OCI-LY7 (cell line): ENCODE results near the gene LSR. TPM values are rescaled to one million over a fixed set of nuclear protein-coding genes. Genes with fewer than 3 reads are reported as not detected.
A peak's percentile ranks its signal among the peaks of the same experiment; 100 is the strongest.
"Not testable (repeated sequence)": the region's sequence is repeated elsewhere in the genome, so short reads cannot be mapped to it uniquely, and the experiment has no call there.

Experiments
- BruUV-seq: library from RNA; stranded (reverse); fragments of 400-500 nt; replicated peaks from 2 replicates; lab custom pipeline; 2021; lab: Mats Ljungman, UMichigan
- CTCF ChIA-PET: fragments of 300-600 bp; sonication (Branson Sonifier 250); formaldehyde crosslinking; loops from one replicate; lab custom pipeline; 2022; ENCODE audit warnings: antibody characterized with exemption; ENCODE audit not compliant: unreplicated experiment; lab: Charles Lee
- POLR2A ChIA-PET: fragments of 300-600 bp; sonication (Branson Sonifier 250); formaldehyde crosslinking; loops from one replicate; lab custom pipeline; 2022; ENCODE audit warnings: antibody characterized with exemption; lab: Charles Lee
- DNase-seq: peaks from one replicate; pipeline ENCODE4 v3.0.0-alpha.2; 2015; ENCODE audit warnings: low spot score
- H2AFZ ChIP-seq: fragments of 200-600 bp; sonication (generic), shearing (Covaris generic); 2 replicates; pipeline ENCODE4 v1.6.1; 2014; ENCODE audit warnings: mild to moderate bottlenecking, antibody characterized with exemption, low read length, moderate library complexity
- H3K27ac ChIP-seq: fragments of 200-600 bp; sonication (generic); 2 replicates; pipeline ENCODE4 v1.5.1; 2014; ENCODE audit warnings: mixed run types, low read depth, mild to moderate bottlenecking, moderate library complexity, low read length, inconsistent platforms; ENCODE audit not compliant: poor library complexity, severe bottlenecking
- H3K36me3 ChIP-seq: fragments of 200-600 bp; sonication (generic); 2 replicates; pipeline ENCODE4 v1.6.1; 2014; ENCODE audit warnings: mild to moderate bottlenecking, antibody characterized with exemption, low read length, moderate library complexity, mixed read lengths; ENCODE audit not compliant: insufficient read depth
- H3K4me1 ChIP-seq: fragments of 200-600 bp; sonication (generic); 2 replicates; pipeline ENCODE4 v1.5.1; 2014; ENCODE audit warnings: mild to moderate bottlenecking, low read length; ENCODE audit not compliant: insufficient read depth, poor library complexity, severe bottlenecking
- H3K4me2 ChIP-seq: fragments of 200-600 bp; sonication (generic); 2 replicates; pipeline ENCODE4 v1.6.1; 2014; ENCODE audit warnings: mild to moderate bottlenecking, low read length
- H3K4me3 ChIP-seq: fragments of 200-600 bp; sonication (generic); 2 replicates; pipeline ENCODE4 v1.5.1; 2014; ENCODE audit warnings: mild to moderate bottlenecking, low read depth, low read length; ENCODE audit not compliant: poor library complexity, severe bottlenecking
- H3K79me2 ChIP-seq: fragments of 200-600 bp; sonication (generic); 2 replicates; pipeline ENCODE4 v1.6.1; 2016; ENCODE audit warnings: low read depth, mild to moderate bottlenecking, low read length, moderate library complexity, mixed read lengths; ENCODE audit not compliant: insufficient read depth
- H3K9me2 ChIP-seq: fragments of 200-600 bp; sonication (generic); 2 replicates; pipeline ENCODE4 v1.6.1; 2016; ENCODE audit warnings: mild to moderate bottlenecking, low read length, mixed read lengths; ENCODE audit not compliant: insufficient read depth
- H3K9me3 ChIP-seq: fragments of 200-600 bp; sonication (generic); 2 replicates; pipeline ENCODE4 v1.6.1; 2014; ENCODE audit warnings: mild to moderate bottlenecking, mixed run types, low read length, mixed read lengths
- H4K20me1 ChIP-seq: fragments of 200-600 bp; sonication (generic); 2 replicates; pipeline ENCODE4 v1.6.1; 2014; ENCODE audit warnings: mild to moderate bottlenecking, antibody characterized with exemption, low read length, moderate library complexity, mixed read lengths; ENCODE audit not compliant: insufficient read depth
- CTCF ChIP-seq: fragments of 200-600 bp; sonication (generic); conservative IDR thresholded peaks from 2 replicates; pipeline ENCODE4 v1.5.1; 2014; ENCODE audit warnings: mild to moderate bottlenecking, antibody characterized with exemption, low read length, moderate library complexity, mixed read lengths
- EZH2phosphoT487 ChIP-seq: fragments of 200-600 bp; sonication (generic); IDR thresholded peaks from 2 replicates; pipeline ENCODE4 v1.6.1; 2018; ENCODE audit warnings: low read depth, borderline replicate concordance, mild to moderate bottlenecking, mixed run types, antibody characterized with exemption, low read length, moderate library complexity, mixed read lengths
- intact Hi-C: fragments of 100-400 bp; cut with micrococcal nuclease; formaldehyde crosslinking; loops from one replicate; pipeline ENCODE4 v1.10.0; 2022; ENCODE audit not compliant: unreplicated experiment
- total RNA-seq, 2 experiments: library from RNA; depleted of rRNA in 1 of 2; stranded (reverse); fragments of >200 nt in 1 of 2; shearing (Covaris generic) in 1 of 2; gene quantifications; 2 replicates each; pipeline ENCODE4 v1.2.3, GENCODE V29; 2014 to 2022

Gene LSR
- total RNA-seq, 2 experiments from 2014 or later, result 15.0 to 33.6 TPM

GRCh38 chr19:35236638-35237400, 12.0 kb upstream of the LSR start:
- POLR2A ChIA-PET, result interaction anchor here (0.5 to 1.8 kb wide), 3 partner anchors 12 to 82 kb away, joined by 3 to 6 read pairs (median 4); partner anchors contain the start of gene FXYD5
- peak; percentile 41 for DNase-seq
- intact Hi-C loops, result no loop called here

GRCh38 chr19:35239597-35239996, 9.2 kb upstream of the LSR start:
- BruUV-seq, H3K4me2 ChIP-seq, H3K79me2 ChIP-seq, DNase-seq, H3K36me3 ChIP-seq, H4K20me1 ChIP-seq, H2AFZ ChIP-seq, H3K4me1 ChIP-seq, H3K27ac ChIP-seq, intact Hi-C loops, H3K9me2 ChIP-seq, H3K4me3 ChIP-seq: not testable (repeated sequence)
- CTCF ChIA-PET, result interaction anchor here (0.6 kb wide), 1 partner anchor 10 kb away, joined by 3 read pairs; no protein-coding TSS in a partner anchor
- POLR2A ChIA-PET, result interaction anchor here (0.6 kb wide), 1 partner anchor 189 kb away, joined by 4 read pairs; no protein-coding TSS in a partner anchor
- peaks cover 24% of the 10 kb centered on the region for H3K9me3 ChIP-seq

More at GRCh38 chr19:35236638-35237400, 12.0 kb upstream of the LSR start:
- H2AFZ ChIP-seq, result no peak overlapping the region
- H3K9me2 ChIP-seq, result no peaks in the 10 kb centered on the region
- no TSS peak for BruUV-seq
- no peak overlapping the region for H3K27ac ChIP-seq
- TF ChIP-seq CTCF (peak; percentile 59), EZH2phosphoT487 (no peak)
- no peak overlapping the region for H3K4me3 ChIP-seq
- H3K36me3 ChIP-seq, result no peaks in the 10 kb centered on the region; the same call in 1 of the 2 replicates
- H3K4me2 ChIP-seq, result no peak overlapping the region
- H3K9me3 ChIP-seq, result peaks cover 10% of the 10 kb centered on the region; the same call in 1 of the 2 replicates
- CTCF ChIA-PET, result no interaction called here
- no peaks in the 10 kb centered on the region for H3K79me2 ChIP-seq
- no peaks in the 10 kb centered on the region for H4K20me1 ChIP-seq
- H3K4me1 ChIP-seq, result peaks cover 9% of the 10 kb centered on the region

- ChIA-PET POLR2A (interaction anchor here (0.9 kb wide), 1 partner anchor 80 kb away, joined by 4 read pairs; no protein-coding TSS in a partner anchor), CTCF (interaction anchor here (0.6 kb wide), 1 partner anchor 10 kb away, joined by 3 read pairs; no protein-coding TSS in a partner anchor)
- H3K27ac ChIP-seq, result no peak overlapping the region
Observed at GRCh38 chr19:35240327-35240726, 8.5 kb upstream of the LSR start.

More at GRCh38 chr19:35240327-35240726, 8.5 kb upstream of the LSR start:
- no peaks in the 10 kb centered on the region for H4K20me1 ChIP-seq
- no TSS peak for BruUV-seq
- H3K9me3 ChIP-seq, result peaks cover 26% of the 10 kb centered on the region
- H3K4me1 ChIP-seq, result peaks cover 9% of the 10 kb centered on the region
- intact Hi-C loops, result no loop called here
- no peaks in the 10 kb centered on the region for H3K9me2 ChIP-seq
- no peak for DNase-seq
- H3K4me2 ChIP-seq, result no peak overlapping the region
- TF ChIP-seq CTCF (no peak), EZH2phosphoT487 (no peak)
- peak overlapping the region; percentile 20; the same call in 1 of the 2 replicates for H2AFZ ChIP-seq
- H3K79me2 ChIP-seq, result no peaks in the 10 kb centered on the region
- H3K4me3 ChIP-seq, result no peak overlapping the region
- no peaks in the 10 kb centered on the region; the same call in 1 of the 2 replicates for H3K36me3 ChIP-seq
